K562 (cell line): Measurements from ENCODE around the gene SNRPA. TPM values are rescaled to one million over a fixed set of nuclear protein-coding genes. Genes with fewer than 3 reads are reported as not detected.

Experiments used
- ATAC-seq: fragments of 200-7000 bp; cut with Tn5 transposase; 3 replicates; pipeline ENCODE4 v1.9.1; 2020; ENCODE audit warnings: moderate library complexity
- BruUV-seq: library from RNA; stranded (reverse); fragments of 400-500 nt; replicated peaks from 2 replicates; lab custom pipeline; 2021; lab: Mats Ljungman, UMichigan
- CTCF ChIA-PET: fragments of 300-600 bp; formaldehyde crosslinking; extraction: SDS; loops from one replicate; lab custom pipeline; 2021; ENCODE audit warnings: low intra/inter-chr PET ratio; lab: Yijun Ruan, JAX
- POLR2A ChIA-PET: fragments of 300-600, 350-650 bp; sonication (Branson Sonifier 250); formaldehyde crosslinking; extraction: SDS; loops from one replicate; lab custom pipeline; 2021; ENCODE audit warnings: antibody characterized with exemption, inconsistent platforms; lab: Yijun Ruan, JAX
- DNase-seq, 4 experiments: peaks; one replicate each; pipeline versions ENCODE4 v3.0.0 to v3.0.0-alpha.2; 2011 to 2018; ENCODE audit warnings: low spot score in 3 of 4, mixed read lengths in 3 of 4; ENCODE audit errors: extremely low read depth in 1 of 4
- FAIRE-seq: peaks from 2 replicates; lab custom pipeline; 2011; peaks lifted over from hg19 to GRCh38; lab: Jason Lieb, UNC
- H2AFZ ChIP-seq: 2 replicates; pipeline ENCODE4 v1.6.0; 2011; ENCODE audit warnings: low read depth, low read length, control low read depth, inconsistent platforms
- H3K27ac ChIP-seq: fragments of 200-600 bp; 3 replicates; pipeline ENCODE4 v1.8.0; 2011; ENCODE audit warnings: low read depth, mild to moderate bottlenecking, control low read depth, inconsistent platforms, low read length, moderate library complexity, mixed read lengths; ENCODE audit errors: extremely low read depth
- H3K27me3 ChIP-seq, 2 experiments: fragments of 300-600 bp in 1 of 2; 2 replicates in 1 of 2; 3 replicates in 1 of 2; pipeline versions ENCODE4 v1.6.0 to v1.8.0; 2011; ENCODE audit warnings: inconsistent platforms in 2 of 2, low read length in 2 of 2, mild to moderate bottlenecking in 1 of 2, mixed read lengths in 1 of 2, moderate library complexity in 1 of 2; ENCODE audit not compliant: control insufficient read depth in 2 of 2, insufficient read depth in 2 of 2
- H3K36me3 ChIP-seq: fragments of 300-600 bp; 3 replicates; pipeline ENCODE4 v1.8.0; 2011; ENCODE audit warnings: mild to moderate bottlenecking, low read length, inconsistent platforms; ENCODE audit not compliant: control insufficient read depth, insufficient read depth
- H3K4me1 ChIP-seq, 2 experiments: fragments of 200-600 bp in 1 of 2; replicated peaks in 1 of 2; 2 replicates in 1 of 2; 3 replicates in 1 of 2; pipeline versions ENCODE4 v1.5.1 to v1.8.0; 2011; ENCODE audit warnings: inconsistent platforms in 2 of 2, low read length in 2 of 2, mild to moderate bottlenecking in 1 of 2, mixed read lengths in 1 of 2, moderate library complexity in 1 of 2; ENCODE audit not compliant: control insufficient read depth in 2 of 2, insufficient read depth in 2 of 2
- H3K4me2 ChIP-seq: 2 replicates; pipeline ENCODE4 v1.6.1; 2011; ENCODE audit warnings: low read length, control low read depth, inconsistent platforms, mixed read lengths; ENCODE audit not compliant: insufficient read depth
- H3K4me3 ChIP-seq: fragments of 200-600 bp; sonication (generic), shearing (Covaris generic); 2 replicates; pipeline ENCODE4 v1.5.1; 2016; ENCODE audit warnings: control low read depth, inconsistent platforms
- H3K79me2 ChIP-seq: fragments of 200-600 bp; 3 replicates; pipeline ENCODE4 v1.8.0; 2011; ENCODE audit warnings: low read length, inconsistent platforms; ENCODE audit not compliant: control insufficient read depth, insufficient read depth
- H3K9ac ChIP-seq, 2 experiments: 2 replicates each; pipeline versions ENCODE4 v1.6.0 to v1.6.1; 2011; ENCODE audit warnings: low read depth in 2 of 2, low read length in 2 of 2, control low read depth in 1 of 2, inconsistent platforms in 1 of 2, mild to moderate bottlenecking in 1 of 2, mixed read lengths in 1 of 2; ENCODE audit not compliant: insufficient read depth in 1 of 2
- H3K9me1 ChIP-seq: one replicate; pipeline ENCODE4 v1.6.0; 2011; ENCODE audit warnings: inconsistent platforms, mild to moderate bottlenecking, low read length, moderate library complexity; ENCODE audit not compliant: control insufficient read depth, insufficient read depth
- H3K9me3 ChIP-seq: replicated peaks from 2 replicates; pipeline ENCODE4 v1.5.1; 2011; ENCODE audit warnings: low read depth, low read length, inconsistent platforms; ENCODE audit not compliant: control insufficient read depth, insufficient read depth
- H4K20me1 ChIP-seq: replicated peaks from 2 replicates; pipeline ENCODE4 v1.6.1; 2011; ENCODE audit warnings: low read length, inconsistent platforms, mixed read lengths; ENCODE audit not compliant: control insufficient read depth, insufficient read depth
- BACH1 ChIP-seq: fragments of 200-800 bp; sonication (Bioruptor generic); IDR thresholded peaks from 2 replicates; pipeline ENCODE4 v1.6.1; 2016; ENCODE audit warnings: missing genetic modification characterization, missing compliant biosample characterization
- NFE2L1 ChIP-seq: fragments of 450-650 bp; IDR thresholded peaks from 2 replicates; pipeline ENCODE4 v1.6.1; 2016; ENCODE audit warnings: missing genetic modification characterization, low read depth, mild to moderate bottlenecking, missing compliant biosample characterization, moderate library complexity, borderline replicate concordance
- ZBTB5 ChIP-seq: fragments of 450-650 bp; IDR thresholded peaks from 2 replicates; pipeline ENCODE4 v1.6.1; 2017; ENCODE audit warnings: antibody characterized with exemption
- ZFX ChIP-seq: sonication (generic); formaldehyde crosslinking; IDR thresholded peaks from 2 replicates; pipeline ENCODE4 v1.8.0; 2022; ENCODE audit warnings: mild to moderate bottlenecking, missing genetic modification reagents, moderate library complexity
- ZNF12 ChIP-seq: sonication (generic); formaldehyde crosslinking; IDR thresholded peaks from 2 replicates; pipeline ENCODE4 v1.4.0; 2020; ENCODE audit warnings: mild to moderate bottlenecking, missing genetic modification reagents
- ZNF395 ChIP-seq: fragments of 200-800 bp; sonication (Bioruptor generic); IDR thresholded peaks from 2 replicates; pipeline ENCODE4 v1.6.1; 2017; ENCODE audit warnings: missing genetic modification characterization, missing compliant biosample characterization
- ZNF79 ChIP-seq: fragments of 250-450 bp; sonication (Bioruptor Pico); IDR thresholded peaks from 2 replicates; pipeline ENCODE4 v1.4.0; 2020; ENCODE audit warnings: low read depth, mild to moderate bottlenecking, moderate library complexity
- WGBS: fragments of 100-300 bp; shearing (Covaris generic); methylation state at CpG from one replicate; pipeline ENCODE4 v1.1.6; 2016; ENCODE audit warnings: low coverage, mixed read lengths; ENCODE audit not compliant: insufficient coverage; ENCODE audit errors: missing lambda C conversion rate; 5-methylcytosine and 5-hydroxymethylcytosine counted together
- in situ Hi-C: fragments of 300-500 bp; cut with MboI; formaldehyde crosslinking; loops from 4 replicates; pipeline ENCODE4 v1.15.0; 2018; ENCODE audit warnings: inconsistent platforms, mixed read lengths
- intact Hi-C: fragments of 100-400 bp; cut with micrococcal nuclease; formaldehyde crosslinking; loops from 2 replicates; pipeline ENCODE4 v1.14.2; 2022
- polyA plus RNA-seq, 8 experiments: library from polyadenylated mRNA; depleted of rRNA in 4 of 8; stranded (reverse) in 5 of 8; unstranded in 3 of 8; fragments of >200 nt; fragmentation: Nextera tagmentation in 2 of 8; fragmentation: Illumina TruSeq in 1 of 8; extraction: Ambion mirVana in 2 of 8; extraction: Trizol in 1 of 8; gene quantifications; 2 replicates each; pipeline versions ENCODE4 v1.2.1 to v1.2.3, GENCODE V29; 2011 to 2014; ENCODE audit warnings: inconsistent platforms in 1 of 8, missing spikeins in 1 of 8
- total RNA-seq, 7 experiments: library from RNA; depleted of rRNA in 6 of 7; stranded (reverse); fragments of >200 nt in 6 of 7; fragmentation: Illumina TruSeq in 2 of 7; extraction: Trizol in 2 of 7; gene quantifications; 2 replicates each; pipeline versions ENCODE4 v1.2.1 to v1.2.3, GENCODE V29; 2011 to 2021; ENCODE audit warnings: low replicate concordance in 1 of 7
- TF ChIP-seq, protein P1 (sequence below): fragments of 450-650 bp; IDR thresholded peaks from 2 replicates; pipeline ENCODE4 v1.6.1; 2016; ENCODE audit warnings: low read depth

SNRPA gene
- total and polyA plus RNA-seq, 9 of the 15 experiments (the other 6 are each of a cell fraction or from before 2014, with no cell fraction given): 16.3 to 311 (median 193) TPM

DNA sequence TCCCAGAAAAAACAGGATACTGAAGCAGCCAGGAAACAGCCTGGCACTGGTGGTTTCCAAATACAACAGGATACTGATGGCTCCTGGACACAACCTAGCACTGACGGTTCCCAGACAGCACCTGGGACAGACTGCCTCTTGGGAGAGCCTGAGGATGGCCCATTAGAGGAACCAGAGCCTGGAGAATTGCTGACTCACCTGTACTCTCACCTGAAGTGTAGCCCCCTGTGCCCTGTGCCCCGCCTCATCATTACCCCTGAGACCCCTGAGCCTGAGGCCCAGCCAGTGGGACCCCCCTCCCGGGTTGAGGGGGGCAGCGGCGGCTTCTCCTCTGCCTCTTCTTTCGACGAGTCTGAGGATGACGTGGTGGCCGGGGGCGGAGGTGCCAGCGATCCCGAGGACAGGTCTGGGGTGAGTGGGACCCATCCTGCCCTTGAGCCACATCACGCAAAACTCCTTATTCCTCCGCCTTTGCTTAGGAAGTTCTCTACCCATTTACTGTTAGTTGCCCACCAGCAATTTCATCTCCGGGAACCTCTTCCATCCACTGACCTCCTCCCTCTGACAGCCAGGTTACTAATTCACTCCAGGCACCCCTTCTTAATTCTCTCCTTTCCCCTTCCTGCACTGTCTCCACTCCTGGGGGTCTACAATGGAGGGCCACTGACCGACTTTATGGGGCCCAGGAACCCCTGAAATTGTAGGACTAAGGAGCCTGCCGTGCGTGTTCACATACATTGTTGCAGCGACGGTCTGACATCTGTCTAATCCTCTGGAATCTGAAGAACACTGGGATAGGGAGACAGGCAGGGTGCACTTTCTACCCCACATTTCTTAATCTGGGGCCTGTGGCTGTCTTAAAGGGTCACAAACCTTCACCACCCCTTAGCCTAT, 32.9 kb upstream of the SNRPA start:
- H3K9me1 ChIP-seq: no peaks in the 10 kb centered on the region
- DNase-seq: peak in 3 of 4 experiments; percentile 38 to 46 (median 38)
- peak overlapping the region; percentile 79 to 90 for H3K9ac ChIP-seq
- no peaks in the 10 kb centered on the region for H4K20me1 ChIP-seq
- peak overlapping the region; percentile 80 for H3K27ac ChIP-seq
- no peaks in the 10 kb centered on the region for H3K9me3 ChIP-seq
- no peaks in the 10 kb centered on the region for H3K27me3 ChIP-seq
- peak; percentile 6; the same call in 2 of the 3 replicates for ATAC-seq
- in situ Hi-C loops: no loop called here
- peak overlapping the region; percentile 62 for H3K4me3 ChIP-seq
- 2% methylated on average over 19 of the region's 20 CpGs for WGBS
- POLR2A ChIA-PET: interaction anchor here (0.5 to 1.5 kb wide), 8 partner anchors 10 to 324 kb away, joined by 3 to 6 read pairs (median 3); no protein-coding TSS in a partner anchor
- H3K4me1 ChIP-seq: peaks cover 21 to 55% of the 10 kb centered on the region in 2 experiments
- peak overlapping the region; percentile 64; the same call in 1 of the 2 replicates for H2AFZ ChIP-seq
- CTCF ChIA-PET: no interaction called here
- intact Hi-C loops: loop anchor here (2.0 kb wide), 1 partner anchor 33 kb away; the partner anchor contains the start of genes ACTMAP and SNRPA
- peaks cover 8% of the 10 kb centered on the region; the same call in 2 of the 3 replicates for H3K36me3 ChIP-seq
- H3K4me2 ChIP-seq: peak overlapping the region; percentile 93
- peak; percentile 49 for FAIRE-seq
- H3K79me2 ChIP-seq: peaks cover 62% of the 10 kb centered on the region
- BruUV-seq: no TSS peak
- TF ChIP-seq ZNF395 (CRISPR knock-in tag): no peak
- TF ChIP-seq ZNF79 (CRISPR knock-in tag): no peak
- TF ChIP-seq ZFX: 0 out of 2 replicates have a peak, but pooled peaks have one; percentile 7
- TF ChIP-seq ZNF12: no peak
- no peak for TF ChIP-seq ZBTB5
- no peak for TF ChIP-seq BACH1 (tag)
- no peak; the same call in 1 of the 2 replicates for TF ChIP-seq NFE2L1 (tag)
- TF ChIP-seq, protein P1, sequence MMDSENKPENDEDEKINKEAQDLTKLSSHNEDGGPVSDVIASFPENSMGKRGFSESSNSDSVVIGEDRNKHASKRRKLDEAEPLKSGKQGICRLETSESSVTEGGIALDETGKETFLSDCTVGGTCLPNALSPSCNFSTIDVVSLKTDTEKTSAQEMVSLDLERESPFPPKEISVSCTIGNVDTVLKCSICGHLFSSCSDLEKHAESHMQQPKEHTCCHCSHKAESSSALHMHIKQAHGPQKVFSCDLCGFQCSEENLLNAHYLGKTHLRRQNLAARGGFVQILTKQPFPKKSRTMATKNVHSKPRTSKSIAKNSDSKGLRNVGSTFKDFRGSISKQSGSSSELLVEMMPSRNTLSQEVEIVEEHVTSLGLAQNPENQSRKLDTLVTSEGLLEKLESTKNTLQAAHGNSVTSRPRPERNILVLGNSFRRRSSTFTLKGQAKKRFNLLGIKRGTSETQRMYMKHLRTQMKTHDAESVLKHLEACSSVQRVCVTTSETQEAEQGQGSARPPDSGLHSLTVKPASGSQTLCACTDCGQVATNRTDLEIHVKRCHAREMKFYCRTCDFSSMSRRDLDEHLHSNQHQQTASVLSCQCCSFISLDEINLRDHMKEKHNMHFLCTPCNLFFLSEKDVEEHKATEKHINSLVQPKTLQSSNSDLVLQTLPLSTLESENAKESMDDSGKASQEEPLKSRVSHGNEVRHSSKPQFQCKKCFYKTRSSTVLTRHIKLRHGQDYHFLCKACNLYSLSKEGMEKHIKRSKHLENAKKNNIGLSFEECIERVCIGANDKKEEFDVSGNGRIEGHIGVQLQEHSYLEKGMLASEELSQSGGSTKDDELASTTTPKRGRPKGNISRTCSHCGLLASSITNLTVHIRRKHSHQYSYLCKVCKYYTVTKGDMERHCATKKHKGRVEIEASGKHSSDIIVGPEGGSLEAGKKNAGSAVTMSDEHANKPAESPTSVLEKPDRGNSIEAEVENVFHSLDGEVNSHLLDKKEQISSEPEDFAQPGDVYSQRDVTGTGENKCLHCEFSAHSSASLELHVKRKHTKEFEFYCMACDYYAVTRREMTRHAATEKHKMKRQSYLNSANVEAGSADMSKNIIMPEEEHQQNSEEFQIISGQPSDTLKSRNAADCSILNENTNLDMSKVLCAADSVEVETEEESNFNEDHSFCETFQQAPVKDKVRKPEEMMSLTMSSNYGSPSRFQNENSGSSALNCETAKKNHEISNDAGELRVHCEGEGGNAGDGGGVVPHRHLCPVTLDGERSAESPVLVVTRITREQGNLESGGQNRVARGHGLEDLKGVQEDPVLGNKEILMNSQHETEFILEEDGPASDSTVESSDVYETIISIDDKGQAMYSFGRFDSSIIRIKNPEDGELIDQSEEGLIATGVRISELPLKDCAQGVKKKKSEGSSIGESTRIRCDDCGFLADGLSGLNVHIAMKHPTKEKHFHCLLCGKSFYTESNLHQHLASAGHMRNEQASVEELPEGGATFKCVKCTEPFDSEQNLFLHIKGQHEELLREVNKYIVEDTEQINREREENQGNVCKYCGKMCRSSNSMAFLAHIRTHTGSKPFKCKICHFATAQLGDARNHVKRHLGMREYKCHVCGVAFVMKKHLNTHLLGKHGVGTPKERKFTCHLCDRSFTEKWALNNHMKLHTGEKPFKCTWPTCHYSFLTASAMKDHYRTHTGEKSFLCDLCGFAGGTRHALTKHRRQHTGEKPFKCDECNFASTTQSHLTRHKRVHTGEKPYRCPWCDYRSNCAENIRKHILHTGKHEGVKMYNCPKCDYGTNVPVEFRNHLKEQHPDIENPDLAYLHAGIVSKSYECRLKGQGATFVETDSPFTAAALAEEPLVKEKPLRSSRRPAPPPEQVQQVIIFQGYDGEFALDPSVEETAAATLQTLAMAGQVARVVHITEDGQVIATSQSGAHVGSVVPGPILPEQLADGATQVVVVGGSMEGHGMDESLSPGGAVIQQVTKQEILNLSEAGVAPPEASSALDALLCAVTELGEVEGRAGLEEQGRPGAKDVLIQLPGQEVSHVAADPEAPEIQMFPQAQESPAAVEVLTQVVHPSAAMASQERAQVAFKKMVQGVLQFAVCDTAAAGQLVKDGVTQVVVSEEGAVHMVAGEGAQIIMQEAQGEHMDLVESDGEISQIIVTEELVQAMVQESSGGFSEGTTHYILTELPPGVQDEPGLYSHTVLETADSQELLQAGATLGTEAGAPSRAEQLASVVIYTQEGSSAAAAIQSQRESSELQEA: no peak
